Erythroblast (primary cell): ENCODE data around the gene LRRC43.

Source experiments
- GATA1 ChIP-seq: IDR thresholded peaks from 2 replicates; pipeline ENCODE4 v1.6.1; 2011; ENCODE audit warnings: low read depth, mild to moderate bottlenecking, control low read depth, low read length, moderate library complexity
- POLR2A ChIP-seq: IDR thresholded peaks from 2 replicates; pipeline ENCODE4 v1.6.1; 2011; ENCODE audit warnings: mild to moderate bottlenecking, low read length

- no peak for TF ChIP-seq POLR2A
- TF ChIP-seq GATA1 = no peak
These were observed 2.2 kb downstream of the LRRC43 start for GRCh38 chr12:122185079-122185478.
